GM12878 (cell line): ENCODE data around the gene CD3D.

Experiments used
- CTCF ChIP-seq, 3 experiments: IDR thresholded peaks in 2 of 3; conservative IDR thresholded peaks in 1 of 3; 2 replicates each; pipeline ENCODE4 v1.5.1; 2011; ENCODE audit warnings: low read depth in 3 of 3, low read length in 3 of 3, mild to moderate bottlenecking in 3 of 3, control low read depth in 2 of 3, moderate library complexity in 2 of 3, inconsistent platforms in 1 of 3, mixed read lengths in 1 of 3; ENCODE audit not compliant: control insufficient read depth in 2 of 3, insufficient read depth in 1 of 3; ENCODE audit errors: extremely low read depth in 1 of 3
- EZH2 ChIP-seq: IDR thresholded peaks from 2 replicates; pipeline ENCODE4 v1.6.1; 2012; ENCODE audit warnings: low read depth, mild to moderate bottlenecking, control low read depth, inconsistent platforms, low read length, borderline replicate concordance; ENCODE audit not compliant: control insufficient read depth
- IRF3 ChIP-seq: fragments of 450-650 bp; IDR thresholded peaks from 2 replicates; pipeline ENCODE4 v1.6.1; 2014; ENCODE audit warnings: mild to moderate bottlenecking
- NFIC ChIP-seq: IDR thresholded peaks from 2 replicates; pipeline ENCODE4 v1.6.1; 2012; ENCODE audit warnings: low read depth, mild to moderate bottlenecking, inconsistent platforms, low read length, moderate library complexity
- POLR2AphosphoS5 ChIP-seq: IDR thresholded peaks from 2 replicates; pipeline ENCODE4 v1.6.1; 2011; ENCODE audit warnings: mild to moderate bottlenecking, low read length, inconsistent platforms
- RFX5 ChIP-seq: IDR thresholded peaks from 2 replicates; pipeline ENCODE4 v1.6.1; 2011; ENCODE audit warnings: low read depth, low read length, improper control_type of control experiment
- TCF12 ChIP-seq: IDR thresholded peaks from 2 replicates; pipeline ENCODE4 v1.6.1; 2011; ENCODE audit warnings: low read depth, mild to moderate bottlenecking, low read length
- ZSCAN29 ChIP-seq: fragments of 450-650 bp; IDR thresholded peaks from 2 replicates; pipeline ENCODE4 v1.6.1; 2017; ENCODE audit warnings: mild to moderate bottlenecking, moderate library complexity

GRCh38 chr11:118383657-118384056, 41.2 kb upstream of the CD3D start:
- TF ChIP-seq CTCF (IDR thresholded peaks at IDR 0.05 in 2 of 3, conservative IDR thresholded peaks at IDR 0.05 in 1 of 3; ENCODE audit: control insufficient read depth in 2 of 3, extremely low read depth in 1 of 3, insufficient read depth in 1 of 3, low read depth in 3 of 3, low read length in 3 of 3) = no peak
- no peak for TF ChIP-seq EZH2
- no peak for TF ChIP-seq NFIC
- no peak for TF ChIP-seq ZSCAN29
- no peak for TF ChIP-seq RFX5
- TF ChIP-seq IRF3 = no peak
- TF ChIP-seq POLR2AphosphoS5 = no peak
- no peak for TF ChIP-seq TCF12
